Activated T-cell treated with anti-CD3 and anti-CD28 coated beads, Interleukin-2, amount 50 U/mL, for 24 hours (primary cell): Measurements from ENCODE around the gene SUSD6.
A peak's percentile ranks its signal among the peaks of the same experiment; 100 is the strongest.

ENCODE experiments used
- DNase-seq: peaks from one replicate; pipeline ENCODE4 v3.0.0-alpha.2; 2020
- H3K27ac Mint-ChIP-seq: 2 replicates; pipeline ENCODE4 v1.8.0; 2020; ENCODE audit warnings: mild to moderate bottlenecking, mixed read lengths
- H3K27me3 Mint-ChIP-seq: 2 replicates; pipeline ENCODE4 v1.8.0; 2020; ENCODE audit warnings: mixed read lengths
- H3K36me3 Mint-ChIP-seq: 2 replicates; pipeline ENCODE4 v1.8.0; 2020; ENCODE audit warnings: low read depth, mixed read lengths
- H3K4me1 Mint-ChIP-seq: 2 replicates; pipeline ENCODE4 v1.8.0; 2020; ENCODE audit warnings: low read depth, mixed read lengths
- H3K4me3 Mint-ChIP-seq: 2 replicates; pipeline ENCODE4 v1.8.0; 2020; ENCODE audit warnings: mild to moderate bottlenecking, moderate library complexity, mixed read lengths
- H3K9me3 Mint-ChIP-seq: 2 replicates; pipeline ENCODE4 v1.8.0; 2020; ENCODE audit warnings: mixed read lengths

The SUSD6 gene

GRCh38 chr14:69611172-69612013 is at the start of gene SUSD6:
SUSD6 (plus strand) TSS chr14:69611596; CDS start chr14:69658593, 46,997 bp downstream.
- H3K4me3 Mint-ChIP-seq, result peak within 1 kb of the TSS; percentile 89

GRCh38 chr14:69561893-69562292 is 49.5 kb upstream of the SUSD6 start:
- H3K27ac Mint-ChIP-seq, result no peak overlapping the region
- peaks cover 71% of the 10 kb centered on the region for H3K27me3 Mint-ChIP-seq
- H3K9me3 Mint-ChIP-seq, result no peaks in the 10 kb centered on the region
- H3K4me3 Mint-ChIP-seq, result no peak overlapping the region
- no peak for DNase-seq
- no peaks in the 10 kb centered on the region for H3K4me1 Mint-ChIP-seq
- no peaks in the 10 kb centered on the region for H3K36me3 Mint-ChIP-seq

More at GRCh38 chr14:69611172-69612013, at the start of gene SUSD6:
- Mint-ChIP-seq H3K4me1 (peaks cover 57% of the 10 kb centered on the region), H3K27me3 (no peaks in the 10 kb centered on the region), H3K36me3 (peaks cover 43% of the 10 kb centered on the region), H3K9me3 (no peaks in the 10 kb centered on the region), H3K27ac (peak within 1 kb of the TSS; percentile 95)
- DNase-seq, result peak; percentile 93

- H3K27ac Mint-ChIP-seq, result no peak overlapping the region
- no peak for DNase-seq
- peaks cover 87% of the 10 kb centered on the region for H3K27me3 Mint-ChIP-seq
- H3K4me1 Mint-ChIP-seq, result peaks cover 5% of the 10 kb centered on the region
- H3K36me3 Mint-ChIP-seq, result no peaks in the 10 kb centered on the region
- no peaks in the 10 kb centered on the region for H3K9me3 Mint-ChIP-seq
- H3K4me3 Mint-ChIP-seq, result no peak overlapping the region
Measured at GRCh38 chr14:69567563-69567962, 43.8 kb upstream of the SUSD6 start.

- Mint-ChIP-seq H3K4me1 (peaks cover 14% of the 10 kb centered on the region), H3K4me3 (no peak overlapping the region), H3K27me3 (peaks cover 86% of the 10 kb centered on the region), H3K36me3 (no peaks in the 10 kb centered on the region), H3K9me3 (no peaks in the 10 kb centered on the region), H3K27ac (no peak overlapping the region)
- no peak for DNase-seq
Measured at GRCh38 chr14:69569859-69570258, 41.5 kb upstream of the SUSD6 start.

GRCh38 chr14:69570836-69571330 is 40.5 kb upstream of the SUSD6 start:
- Mint-ChIP-seq H3K9me3 (no peaks in the 10 kb centered on the region), H3K36me3 (no peaks in the 10 kb centered on the region), H3K4me1 (peaks cover 14% of the 10 kb centered on the region), H3K27ac (no peak overlapping the region), H3K27me3 (peaks cover 84% of the 10 kb centered on the region), H3K4me3 (no peak overlapping the region)
- no peak for DNase-seq

GRCh38 chr14:69571449-69572029 is 39.9 kb upstream of the SUSD6 start:
- Mint-ChIP-seq H3K36me3 (no peaks in the 10 kb centered on the region), H3K4me3 (no peak overlapping the region), H3K27me3 (peaks cover 84% of the 10 kb centered on the region), H3K4me1 (peaks cover 14% of the 10 kb centered on the region), H3K9me3 (no peaks in the 10 kb centered on the region), H3K27ac (no peak overlapping the region)
- peak; percentile 35 for DNase-seq

GRCh38 chr14:69572030-69572840 is 39.2 kb upstream of the SUSD6 start:
- Mint-ChIP-seq H3K4me1 (peaks cover 14% of the 10 kb centered on the region), H3K9me3 (no peaks in the 10 kb centered on the region), H3K27ac (no peak overlapping the region), H3K36me3 (no peaks in the 10 kb centered on the region), H3K27me3 (peaks cover 85% of the 10 kb centered on the region), H3K4me3 (peak overlapping the region; percentile 20)
- peak; percentile 55 for DNase-seq

- no peak overlapping the region for H3K27ac Mint-ChIP-seq
- H3K4me1 Mint-ChIP-seq, result peaks cover 14% of the 10 kb centered on the region
- DNase-seq, result no peak
- H3K36me3 Mint-ChIP-seq, result no peaks in the 10 kb centered on the region
- H3K4me3 Mint-ChIP-seq, result no peak overlapping the region
- H3K27me3 Mint-ChIP-seq, result peaks cover 79% of the 10 kb centered on the region
- H3K9me3 Mint-ChIP-seq, result no peaks in the 10 kb centered on the region
Measured at GRCh38 chr14:69572841-69573135, 38.6 kb upstream of the SUSD6 start.

- Mint-ChIP-seq H3K4me3 (peak overlapping the region; percentile 20), H3K4me1 (peaks cover 14% of the 10 kb centered on the region), H3K9me3 (no peaks in the 10 kb centered on the region), H3K27ac (no peak overlapping the region), H3K27me3 (peaks cover 74% of the 10 kb centered on the region), H3K36me3 (no peaks in the 10 kb centered on the region)
- peak; percentile 39 for DNase-seq
Measured at GRCh38 chr14:69573205-69573830, 38.1 kb upstream of the SUSD6 start.

- H3K9me3 Mint-ChIP-seq, result no peaks in the 10 kb centered on the region
- H3K4me3 Mint-ChIP-seq, result peak overlapping the region; percentile 20
- H3K36me3 Mint-ChIP-seq, result no peaks in the 10 kb centered on the region
- no peak for DNase-seq
- peaks cover 70% of the 10 kb centered on the region for H3K27me3 Mint-ChIP-seq
- no peak overlapping the region for H3K27ac Mint-ChIP-seq
- peaks cover 14% of the 10 kb centered on the region for H3K4me1 Mint-ChIP-seq
Measured at GRCh38 chr14:69573831-69574262, 37.5 kb upstream of the SUSD6 start.

- Mint-ChIP-seq H3K4me3 (peak within 1 kb of the TSS; percentile 69), H3K27ac (no peak within 1 kb of the TSS), H3K9me3 (no peaks in the 10 kb centered on the region), H3K4me1 (peaks cover 14% of the 10 kb centered on the region), H3K36me3 (no peaks in the 10 kb centered on the region), H3K27me3 (peaks cover 65% of the 10 kb centered on the region)
- DNase-seq, result peak; percentile 84
Measured at GRCh38 chr14:69574263-69574953, 37.0 kb upstream of the SUSD6 start, which contains the start of gene CCDC177. CCDC177 (minus strand) TSS chr14:69574871; CDS start chr14:69573622, 1,249 bp downstream.

- Mint-ChIP-seq H3K27ac (no peak overlapping the region), H3K9me3 (no peaks in the 10 kb centered on the region), H3K27me3 (peaks cover 60% of the 10 kb centered on the region), H3K4me1 (peaks cover 14% of the 10 kb centered on the region), H3K36me3 (no peaks in the 10 kb centered on the region), H3K4me3 (no peak overlapping the region)
- DNase-seq, result no peak
Measured at GRCh38 chr14:69574954-69575295, 36.5 kb upstream of the SUSD6 start.

GRCh38 chr14:69579476-69579875 is 31.9 kb upstream of the SUSD6 start:
- no peak for DNase-seq
- Mint-ChIP-seq H3K27me3 (peaks cover 21% of the 10 kb centered on the region), H3K9me3 (no peaks in the 10 kb centered on the region), H3K36me3 (no peaks in the 10 kb centered on the region), H3K4me1 (peaks cover 2% of the 10 kb centered on the region), H3K4me3 (no peak overlapping the region), H3K27ac (no peak overlapping the region)
